GM19468 (cell line): ENCODE results near the gene ZBED4.

Experiments
- ATAC-seq: cut with Tn5 transposase; IDR thresholded peaks from one replicate; pipeline ENCODE4 v1.9.1; 2021; ENCODE audit warnings: mild to moderate bottlenecking, moderate library complexity, moderate number of reproducible peaks; ENCODE audit not compliant: unreplicated experiment; ENCODE audit errors: extremely low read depth

Gene ZBED4

DNA sequence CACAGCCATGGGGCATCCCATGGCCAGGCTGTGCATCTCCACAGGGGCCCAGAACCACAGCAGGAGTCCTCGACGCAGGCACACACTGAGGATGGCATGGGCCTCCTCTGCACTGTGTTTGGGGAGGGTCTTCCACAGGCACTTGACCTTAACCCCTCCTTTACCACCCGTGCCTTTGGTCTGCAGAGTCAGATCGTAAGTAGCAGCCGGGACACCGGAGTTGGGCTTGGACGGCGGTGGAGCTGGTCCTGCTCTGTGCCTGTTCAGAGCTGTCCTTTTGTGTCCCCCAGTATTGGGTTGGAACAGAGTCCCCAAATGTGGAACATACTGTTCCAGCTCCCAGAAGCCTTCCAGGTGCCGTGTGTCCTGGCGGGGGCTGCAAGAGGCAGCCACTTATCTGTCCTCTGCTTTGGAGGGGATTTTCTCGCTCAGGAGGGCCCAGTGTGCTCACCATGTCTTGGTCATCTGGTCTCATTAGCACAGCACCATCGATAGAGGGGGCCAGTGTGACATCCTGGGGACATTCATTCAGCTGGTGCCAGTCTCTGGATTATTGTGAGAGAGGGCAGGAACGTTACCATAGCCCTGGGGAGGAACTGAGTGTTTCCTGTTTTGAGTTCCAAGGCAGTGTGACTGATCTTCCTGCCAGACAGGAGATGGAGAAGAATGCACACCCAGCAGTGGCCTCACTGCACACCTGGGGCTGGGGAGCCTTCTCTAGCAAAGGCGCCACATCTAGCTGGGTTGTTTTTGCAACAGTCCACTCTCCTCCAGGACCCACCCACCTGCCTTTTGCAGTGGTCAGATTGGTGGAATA lies 77.2 kb downstream of the ZBED4 start:
- no peak for ATAC-seq

- ATAC-seq: no peak
Measured at GRCh38 chr22:49933236-49934159, 79.9 kb downstream of the ZBED4 start.

- no peak for ATAC-seq
Measured at GRCh38 chr22:49934160-49934890, 80.7 kb downstream of the ZBED4 start.

GRCh38 chr22:49934891-49935557 lies 81.4 kb downstream of the ZBED4 start:
- no peak for ATAC-seq

DNA sequence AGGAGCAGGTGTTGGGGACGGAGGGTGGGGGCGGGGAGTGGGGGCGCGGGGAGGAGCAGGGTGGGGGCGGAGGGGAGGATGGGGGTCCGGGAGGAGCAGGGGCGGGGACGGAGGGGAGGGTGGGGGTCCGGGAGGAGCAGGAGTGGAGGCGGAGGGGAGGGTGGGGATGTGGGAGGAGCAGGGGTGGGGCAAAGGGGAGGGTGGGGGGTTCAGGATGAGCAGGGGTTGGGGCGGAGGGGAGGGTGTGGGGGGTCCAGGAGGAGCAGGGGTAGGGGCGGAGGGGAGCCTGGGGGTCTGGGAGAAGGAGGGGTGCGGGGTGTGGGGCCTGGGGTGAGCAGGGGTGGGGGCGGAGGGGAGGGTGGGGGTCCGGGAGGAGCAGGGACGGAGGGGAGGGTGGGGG lies 81.9 kb downstream of the ZBED4 start:
- ATAC-seq: no peak

DNA sequence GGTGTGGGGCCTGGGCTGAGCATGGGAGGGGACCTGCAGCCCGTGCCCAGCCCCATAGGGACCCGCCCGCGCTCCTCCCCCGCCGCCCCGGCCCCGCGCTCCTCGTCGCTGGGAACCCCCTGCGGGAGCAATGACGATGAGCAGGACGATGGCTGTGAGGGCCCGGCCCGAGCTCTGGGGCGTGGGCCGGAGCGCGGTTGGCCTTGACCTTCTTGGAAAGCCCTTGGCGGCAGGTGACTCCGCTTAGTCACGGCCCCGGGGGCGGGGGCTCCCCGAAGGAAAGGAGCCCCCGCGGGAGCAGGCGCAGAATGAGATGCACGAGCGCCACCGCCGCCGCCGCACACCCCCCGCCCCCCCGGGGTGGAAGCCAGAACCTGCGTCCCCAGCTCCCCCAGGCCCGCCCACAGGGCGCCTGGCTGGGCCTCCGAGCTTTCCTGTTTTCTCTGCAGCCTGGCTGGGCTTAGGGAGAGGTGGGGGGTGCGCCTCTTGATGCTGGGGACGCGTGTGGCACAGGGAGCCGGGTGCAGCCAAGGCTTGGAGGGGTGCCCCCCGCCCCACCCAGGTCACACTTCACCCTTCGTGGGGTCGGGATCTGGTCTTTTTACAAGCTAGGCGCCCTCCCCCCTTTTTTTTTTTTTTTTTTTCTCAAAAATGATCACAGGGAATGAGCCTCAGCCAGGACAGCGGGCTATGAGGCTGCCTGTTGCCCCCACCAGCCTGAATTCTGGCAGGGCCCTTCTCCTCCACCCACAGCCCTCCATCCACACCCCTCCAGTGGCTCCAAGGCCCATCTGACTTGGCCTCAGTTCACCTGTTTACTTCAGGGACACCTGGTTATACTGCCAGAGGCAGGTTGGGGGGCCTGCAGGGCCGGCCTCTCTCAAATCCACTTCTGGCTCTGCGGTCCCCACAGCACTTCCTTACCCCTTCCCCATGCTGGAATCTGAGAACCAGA lies 82.7 kb downstream of the ZBED4 start:
- peak; percentile 21 for ATAC-seq

DNA sequence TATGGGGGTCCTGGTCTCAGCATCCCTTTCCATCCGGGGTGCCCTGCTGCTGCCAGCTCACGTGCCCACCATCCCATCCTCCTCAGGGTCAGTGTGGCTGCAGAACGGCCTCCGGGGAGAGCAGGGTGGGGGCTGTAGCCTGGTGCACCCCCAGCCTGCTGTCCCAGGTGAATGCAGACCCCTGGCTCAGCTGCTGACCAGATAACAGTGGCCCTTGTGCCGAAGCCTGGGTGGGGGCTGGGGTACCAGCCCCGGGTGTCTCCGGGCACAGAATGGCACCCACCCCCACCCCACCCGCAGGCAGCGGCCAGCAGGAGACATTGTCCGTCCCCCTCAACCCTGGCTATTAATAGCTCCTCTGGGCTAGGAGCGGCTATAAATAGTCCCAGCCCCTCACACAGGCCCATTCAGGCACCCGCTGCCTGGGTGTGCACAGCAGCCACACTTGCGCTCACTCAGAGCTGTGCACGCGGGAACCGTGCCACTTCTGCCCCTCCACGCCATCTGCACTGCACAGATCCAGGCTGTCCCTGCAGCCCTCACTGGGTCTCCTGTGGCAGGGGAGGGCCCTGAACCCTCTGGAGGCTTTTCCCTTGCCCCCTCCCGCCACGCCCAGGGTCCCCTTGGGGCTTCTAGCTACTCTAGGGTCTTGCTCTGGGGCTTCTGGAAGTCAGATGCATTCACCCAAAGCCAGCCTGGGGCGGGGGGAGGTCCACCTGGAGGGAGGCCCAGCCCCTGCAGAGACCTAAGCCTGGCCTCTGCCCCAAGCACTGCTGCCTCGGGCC lies 83.5 kb downstream of the ZBED4 start:
- ATAC-seq: no peak

DNA sequence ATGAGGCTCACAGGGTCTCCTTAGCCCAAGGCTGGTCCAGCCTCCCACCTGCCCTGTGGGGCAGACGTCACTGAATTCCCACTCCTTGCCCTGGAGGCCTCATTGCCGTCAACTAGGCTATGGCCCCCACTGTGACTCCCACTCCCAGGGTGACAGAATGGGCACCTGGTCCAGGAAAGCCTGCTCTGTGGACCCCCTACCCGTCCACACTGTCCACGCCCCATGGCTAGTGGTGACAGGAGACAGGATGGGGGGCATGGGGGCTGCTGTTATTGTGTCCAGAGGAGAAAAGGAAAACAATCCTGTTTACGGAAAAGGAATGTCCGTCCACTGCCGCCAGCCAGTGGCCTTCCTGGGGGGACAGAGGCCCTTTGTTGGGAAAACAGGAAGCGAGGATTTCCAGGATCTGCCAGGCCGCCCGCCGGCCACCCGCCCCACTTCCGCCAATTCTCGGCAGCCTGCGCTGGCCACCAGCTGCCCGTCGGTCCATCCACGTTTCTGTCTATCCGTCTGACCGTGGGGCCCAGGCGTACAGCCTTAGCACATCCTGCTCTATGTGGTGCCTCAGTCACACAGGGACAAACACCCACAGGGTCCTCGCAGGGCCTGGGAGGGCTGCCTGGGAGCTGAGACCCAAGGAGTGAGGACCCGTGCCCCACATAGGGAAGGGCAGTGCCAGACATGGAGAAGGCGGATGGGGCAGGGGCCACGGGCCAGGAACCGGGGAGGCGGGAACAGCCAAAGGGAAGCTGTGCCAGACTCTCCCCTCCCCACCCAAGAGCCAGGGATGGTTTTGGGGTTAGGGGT lies 84.3 kb downstream of the ZBED4 start:
- no peak for ATAC-seq

DNA sequence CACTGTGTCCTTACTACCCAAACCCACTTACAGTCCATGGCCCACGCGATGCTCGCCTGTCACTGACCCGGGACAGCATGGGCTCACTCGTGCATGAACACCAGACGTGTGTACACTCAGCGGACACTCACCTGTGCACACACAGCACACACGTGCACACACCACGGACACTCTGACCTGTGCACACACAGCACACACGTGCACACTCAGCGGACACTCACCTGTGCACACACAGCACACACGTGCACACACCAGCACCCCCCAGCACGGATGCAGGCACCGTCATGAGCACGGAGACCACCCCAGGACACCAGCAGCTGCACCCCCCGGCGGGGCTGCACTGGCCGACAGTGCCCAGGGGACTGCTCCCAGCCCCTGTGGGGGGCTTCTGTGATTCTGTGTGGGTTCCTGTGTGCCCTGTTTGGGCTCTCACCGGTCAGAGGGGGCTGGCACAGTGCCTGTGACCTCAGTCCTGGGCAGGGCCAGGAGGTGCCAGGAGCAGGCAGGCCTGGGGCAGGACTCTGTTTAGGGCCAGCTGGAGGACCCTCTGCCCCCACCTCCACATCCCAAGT lies 85.0 kb downstream of the ZBED4 start:
- no peak for ATAC-seq
